GM21526 (cell line): Measurements from ENCODE around the gene SEMA4D.

Source experiments
- ATAC-seq: cut with Tn5 transposase; IDR thresholded peaks from one replicate; pipeline ENCODE4 v1.9.1; 2021; ENCODE audit warnings: moderate library complexity; ENCODE audit not compliant: unreplicated experiment, low FRiP score

Gene SEMA4D

DNA sequence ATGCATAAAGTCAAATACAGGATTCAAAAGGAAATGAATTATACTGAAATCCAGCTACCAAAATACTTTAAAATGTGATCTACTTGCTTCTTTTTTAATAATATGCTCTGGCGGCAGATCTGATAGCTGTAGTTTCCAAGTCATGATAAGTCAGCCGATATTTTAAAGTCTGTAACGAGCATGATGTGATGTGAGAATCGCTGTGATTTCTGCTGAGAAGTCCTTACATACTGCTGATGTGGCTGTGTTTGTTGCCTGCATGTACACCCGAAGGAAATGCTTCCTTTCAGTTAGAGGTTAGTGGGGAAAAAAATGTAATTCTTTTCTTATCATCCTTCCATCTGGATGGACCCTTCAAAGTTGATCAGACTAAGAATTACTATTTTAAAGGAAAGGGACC is 4.8 kb upstream of the SEMA4D start:
- ATAC-seq: no peak

DNA sequence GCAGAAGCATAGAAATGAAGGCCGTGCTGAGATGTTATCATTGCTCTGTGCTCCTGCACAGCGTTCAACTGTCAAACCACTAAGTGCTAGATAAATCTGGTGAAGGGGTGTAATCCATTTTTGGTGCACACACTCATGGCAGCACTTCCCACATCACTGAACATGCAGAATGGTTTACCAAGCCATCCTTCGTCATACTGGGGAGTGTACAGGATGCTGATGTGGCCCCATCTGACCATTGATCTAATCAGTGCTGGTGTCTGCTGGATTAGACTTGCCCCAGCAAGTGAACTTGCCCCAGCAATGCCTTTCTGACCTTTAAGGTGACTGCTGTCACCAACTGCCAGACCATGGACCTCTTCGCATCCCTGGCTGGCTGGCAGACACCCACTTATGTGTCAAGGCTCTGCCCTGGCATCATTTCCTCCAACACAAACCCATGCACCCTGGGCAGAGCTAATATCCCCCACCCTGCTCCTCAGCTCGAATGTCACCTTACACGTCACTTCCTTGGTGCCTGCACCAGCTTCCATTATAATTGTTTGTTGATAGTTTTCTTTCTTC is 4.2 kb upstream of the SEMA4D start:
- ATAC-seq: no peak

DNA sequence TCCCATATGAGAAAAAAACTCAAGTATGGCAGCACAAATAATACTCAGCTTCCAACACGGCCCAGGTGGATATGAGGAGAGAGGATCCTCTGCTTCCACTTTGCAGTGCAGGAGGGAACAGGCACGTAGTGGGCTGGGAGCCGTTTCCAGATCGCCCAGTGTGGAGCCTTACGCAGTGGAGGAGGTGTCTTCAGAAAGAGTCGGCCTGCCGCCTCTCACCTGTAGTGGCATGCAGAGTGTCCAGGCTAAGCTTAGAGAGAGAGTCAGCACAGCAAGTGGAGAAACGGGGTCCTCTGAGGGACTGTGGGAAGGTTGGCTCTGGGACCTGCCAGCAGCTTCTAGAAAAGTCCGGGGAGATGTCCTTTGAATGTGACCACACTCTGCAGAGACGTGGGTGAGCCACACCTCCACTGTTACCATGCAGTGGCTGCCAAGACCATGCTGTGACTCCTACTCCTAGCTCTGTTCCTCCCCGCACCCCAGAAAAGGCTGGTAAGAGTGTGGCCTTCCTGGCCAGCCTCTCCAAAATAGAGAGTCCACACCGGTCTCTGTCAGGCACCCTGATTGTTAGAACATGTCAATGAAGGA is 3.5 kb upstream of the SEMA4D start:
- no peak for ATAC-seq

DNA sequence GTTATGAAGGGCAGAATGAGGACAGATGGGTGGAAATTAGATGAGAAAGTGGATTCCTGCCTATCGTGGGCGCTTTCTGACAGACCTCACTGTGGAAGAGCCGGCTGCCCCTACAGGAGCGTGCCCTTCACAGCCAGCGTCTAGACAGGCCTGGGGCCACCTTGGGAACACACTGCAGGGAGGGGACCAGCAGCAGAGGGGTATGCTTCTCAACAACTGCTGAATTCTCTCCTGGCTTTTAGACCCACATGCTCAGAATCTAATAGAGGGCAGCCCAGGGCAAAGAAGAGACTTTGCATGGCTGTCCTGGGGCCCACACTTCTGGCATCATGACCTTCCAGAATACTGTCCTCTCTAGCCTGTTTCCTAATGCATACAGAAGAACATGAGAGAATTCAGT is 2.1 kb upstream of the SEMA4D start:
- no peak for ATAC-seq

DNA sequence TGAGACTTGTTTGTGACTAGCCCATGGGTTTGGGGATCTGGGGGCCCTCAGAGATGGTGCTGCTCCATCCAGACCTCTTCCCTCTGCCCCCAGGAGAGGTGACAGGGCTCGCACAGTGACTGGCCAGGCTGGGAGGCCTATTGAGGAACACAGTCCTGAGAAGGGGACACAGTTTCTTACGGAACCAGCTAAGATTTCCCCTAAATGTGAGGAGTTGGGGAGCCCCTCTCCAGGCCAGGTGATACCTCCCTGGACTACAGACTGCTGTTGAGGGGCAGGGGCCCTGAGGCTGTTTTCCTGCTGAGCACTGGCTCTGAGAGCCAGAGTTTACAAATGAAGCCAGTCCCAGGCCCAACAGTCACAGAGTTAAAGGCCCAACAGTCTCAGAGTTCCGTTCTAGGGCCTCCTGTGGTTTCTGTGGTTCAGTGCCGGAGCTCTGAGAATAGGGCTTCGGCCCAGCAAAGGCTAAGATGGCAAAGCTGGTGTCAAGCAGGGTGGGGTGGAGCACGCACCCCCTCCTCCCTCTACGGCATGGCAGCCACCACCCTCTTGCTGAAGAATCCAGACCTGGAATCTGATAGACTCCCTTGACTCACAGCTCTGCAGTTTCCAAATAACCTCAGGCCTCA is 1.1 kb upstream of the SEMA4D start:
- ATAC-seq: peak; percentile 35

DNA sequence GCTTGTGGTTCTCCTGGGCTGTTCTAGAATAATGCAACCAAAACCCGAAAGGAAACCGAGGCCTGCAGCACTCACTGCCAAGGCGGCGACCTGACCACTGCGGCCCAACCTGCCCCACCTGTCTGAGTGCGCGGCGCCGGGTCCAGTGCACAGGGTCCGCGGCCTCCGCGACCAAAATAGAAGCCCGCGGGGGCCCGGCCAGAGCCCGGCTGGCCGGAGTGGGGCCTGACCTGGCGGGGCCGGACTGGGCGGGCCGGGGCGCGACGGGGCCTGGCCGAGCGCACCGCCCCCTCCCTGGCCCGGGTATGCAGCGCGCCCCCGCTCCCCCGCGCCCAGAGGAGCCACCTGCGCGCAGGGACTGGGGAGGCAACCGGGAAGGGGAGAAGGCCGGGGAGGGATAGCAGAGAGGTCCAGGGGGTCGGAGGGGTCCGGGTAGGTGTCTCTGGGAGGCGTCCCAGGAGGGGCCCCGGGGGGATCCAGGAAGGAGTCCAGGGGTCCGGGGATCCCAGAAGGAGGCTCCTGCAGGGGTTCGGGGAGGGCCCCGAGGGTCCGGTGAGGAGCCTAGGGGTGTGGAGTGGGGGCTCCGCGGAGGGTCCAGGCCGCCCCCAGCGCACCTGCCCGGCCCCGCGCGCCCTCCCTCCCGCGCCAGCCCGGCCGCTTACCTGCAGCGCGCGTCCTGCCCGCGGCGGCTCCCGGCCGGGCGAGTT is 503 bp downstream of the SEMA4D start:
- peak; percentile 29 for ATAC-seq

DNA sequence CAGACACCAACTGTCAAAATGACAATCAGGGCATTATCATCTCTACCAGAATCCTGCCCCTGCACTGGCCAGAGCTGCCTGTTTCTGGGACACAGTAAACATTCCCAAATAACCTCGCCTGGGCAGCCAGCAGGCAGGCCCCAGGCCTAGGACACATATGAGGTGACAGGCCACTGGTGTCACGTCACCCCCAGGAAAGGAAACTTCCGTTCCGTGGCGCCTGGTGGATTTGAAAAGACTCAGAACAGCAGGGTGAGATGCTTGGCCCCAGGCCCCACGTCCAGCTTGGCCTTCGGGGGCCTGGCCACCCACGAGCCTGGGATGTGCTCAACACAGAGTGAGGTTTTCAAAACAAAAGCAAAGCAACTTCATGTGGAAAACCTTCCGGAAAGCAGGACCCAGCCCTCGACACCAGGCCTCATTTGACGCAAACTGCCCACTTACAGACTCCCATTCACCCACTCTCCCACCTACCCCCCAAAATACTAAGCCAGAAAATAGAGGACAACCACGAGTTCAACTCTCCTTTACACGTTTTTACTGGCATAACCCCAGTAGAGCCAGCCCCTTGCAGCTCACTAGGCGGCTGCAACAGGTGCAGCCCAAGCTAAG is 1.2 kb downstream of the SEMA4D start:
- ATAC-seq: no peak

DNA sequence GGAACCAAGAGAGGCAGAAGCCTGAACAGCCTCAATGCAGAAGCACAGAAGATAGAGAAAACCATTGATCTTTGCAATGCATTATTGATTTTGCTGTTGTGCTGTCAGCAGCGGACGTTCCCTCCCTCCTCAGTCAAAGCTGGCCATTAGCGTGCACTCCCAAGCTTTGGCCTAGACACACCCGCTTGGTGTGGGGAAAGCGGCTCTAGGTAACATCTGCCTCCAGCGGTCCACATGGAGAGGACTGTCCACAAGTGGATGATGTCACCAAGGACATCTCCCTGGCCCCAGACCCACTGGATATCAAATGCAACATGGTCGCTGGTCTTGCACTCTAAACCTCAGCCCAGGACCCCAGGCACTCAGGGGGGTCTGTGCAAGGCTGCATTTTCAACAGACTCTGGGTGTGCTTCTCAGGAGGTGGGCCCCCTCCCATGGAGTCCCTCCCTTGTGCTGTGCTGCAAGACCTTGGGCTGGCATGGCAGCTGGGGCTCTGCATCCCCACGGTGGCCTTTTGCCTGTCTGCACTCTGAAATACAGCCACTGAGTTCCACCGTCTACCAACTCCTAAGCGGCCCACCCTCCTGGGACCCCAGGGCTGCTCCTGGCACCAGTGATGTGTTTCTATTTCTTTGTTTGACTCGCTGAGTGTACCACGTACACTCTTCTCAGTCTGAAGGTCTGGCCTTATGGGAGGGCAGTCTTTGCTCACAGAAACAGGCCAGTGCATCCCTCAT is 1.9 kb downstream of the SEMA4D start:
- no peak for ATAC-seq

DNA sequence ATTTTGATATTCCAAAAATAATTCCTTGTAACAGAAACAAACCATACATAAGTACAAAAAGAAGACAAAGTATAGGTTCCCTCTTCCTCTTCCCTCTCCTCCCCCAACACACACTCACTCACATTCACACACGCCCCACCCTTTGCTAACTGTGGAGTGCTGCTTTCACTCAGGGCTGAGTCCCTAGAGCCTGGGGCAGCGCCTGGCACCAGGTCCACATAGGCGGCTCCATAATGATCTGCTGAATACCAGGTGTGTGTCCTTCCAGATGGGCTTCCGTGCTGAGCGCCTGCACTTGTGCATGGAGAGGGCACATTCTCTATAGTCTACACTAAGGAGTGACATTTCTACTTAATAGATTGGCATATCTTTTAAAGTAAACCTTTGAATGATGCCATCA is 3.7 kb downstream of the SEMA4D start:
- ATAC-seq: no peak

DNA sequence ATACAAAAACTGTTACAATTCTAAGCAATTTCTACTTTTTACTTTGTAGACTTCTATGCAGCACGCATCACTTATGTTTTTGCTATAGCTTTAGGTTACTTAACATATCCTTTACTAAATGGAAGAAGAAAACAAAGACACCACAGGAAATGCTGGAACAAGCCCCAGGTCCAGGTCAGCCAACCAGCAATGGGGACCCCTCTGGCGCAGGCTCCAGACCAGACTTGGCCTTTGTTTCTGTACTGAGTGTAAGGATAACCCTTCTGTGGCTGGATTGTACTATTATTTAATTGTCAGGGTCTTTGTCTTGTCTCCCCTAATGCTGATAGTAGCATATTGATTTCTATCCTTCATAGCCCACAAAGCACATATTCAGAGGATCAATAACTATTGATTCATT is 4.2 kb downstream of the SEMA4D start:
- ATAC-seq: no peak

DNA sequence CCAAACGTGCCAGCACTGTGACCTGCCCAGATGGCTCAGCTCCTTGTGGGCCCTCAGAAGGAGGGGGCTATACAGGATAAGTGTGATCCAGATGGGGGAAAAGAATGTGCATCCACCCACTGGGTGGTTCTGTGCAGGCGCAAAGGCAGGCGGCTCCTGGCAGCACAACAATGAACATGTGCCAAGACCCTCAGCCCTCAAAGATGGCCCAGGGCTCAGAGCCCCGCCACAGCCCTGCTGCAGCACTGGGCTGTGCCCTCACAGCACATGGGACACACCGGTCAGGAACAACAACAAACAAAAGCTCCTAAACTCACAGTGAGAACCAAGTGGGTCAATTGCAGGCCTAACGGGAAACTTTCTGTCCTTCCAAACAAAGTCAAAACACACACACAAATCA is 4.7 kb downstream of the SEMA4D start:
- ATAC-seq: no peak

DNA sequence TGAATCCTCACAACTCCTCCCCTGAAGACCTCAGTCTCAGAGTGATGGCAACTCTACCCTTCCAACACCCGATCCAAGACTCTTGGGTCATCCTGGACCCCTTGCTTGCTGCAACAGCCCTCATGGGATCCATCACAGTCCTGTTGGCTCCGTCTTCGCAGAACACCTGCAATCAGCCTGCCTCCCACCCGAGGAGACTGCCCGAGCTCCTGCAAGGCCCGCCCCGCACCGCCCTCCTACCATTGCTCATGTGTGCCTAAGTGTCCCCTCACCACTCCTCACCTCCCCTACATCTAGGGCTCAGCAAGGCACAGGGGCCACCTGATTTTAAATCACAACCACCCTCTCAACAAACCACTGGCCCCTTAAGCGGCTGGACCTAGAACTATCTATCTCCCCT is 5.3 kb downstream of the SEMA4D start:
- no peak for ATAC-seq

DNA sequence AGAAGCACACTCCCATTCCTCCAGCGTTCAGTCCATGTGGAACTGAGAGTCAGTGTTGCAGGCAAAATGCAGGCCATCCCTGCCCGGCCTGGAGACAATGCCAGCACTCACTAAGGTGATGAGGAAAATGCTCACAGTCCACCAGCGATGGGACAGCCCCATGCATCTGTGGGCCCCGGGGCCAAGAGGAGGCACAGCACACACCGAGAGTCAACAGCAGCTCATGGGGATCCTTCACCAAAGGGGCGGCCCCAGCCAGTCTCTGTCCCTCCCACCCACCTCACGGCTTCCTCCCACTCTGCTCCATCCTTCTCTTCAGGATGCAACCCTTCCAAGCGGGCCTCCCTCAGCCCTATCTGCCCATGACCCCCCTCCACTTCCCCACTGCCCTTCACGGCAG is 6.2 kb downstream of the SEMA4D start:
- ATAC-seq: no peak

DNA sequence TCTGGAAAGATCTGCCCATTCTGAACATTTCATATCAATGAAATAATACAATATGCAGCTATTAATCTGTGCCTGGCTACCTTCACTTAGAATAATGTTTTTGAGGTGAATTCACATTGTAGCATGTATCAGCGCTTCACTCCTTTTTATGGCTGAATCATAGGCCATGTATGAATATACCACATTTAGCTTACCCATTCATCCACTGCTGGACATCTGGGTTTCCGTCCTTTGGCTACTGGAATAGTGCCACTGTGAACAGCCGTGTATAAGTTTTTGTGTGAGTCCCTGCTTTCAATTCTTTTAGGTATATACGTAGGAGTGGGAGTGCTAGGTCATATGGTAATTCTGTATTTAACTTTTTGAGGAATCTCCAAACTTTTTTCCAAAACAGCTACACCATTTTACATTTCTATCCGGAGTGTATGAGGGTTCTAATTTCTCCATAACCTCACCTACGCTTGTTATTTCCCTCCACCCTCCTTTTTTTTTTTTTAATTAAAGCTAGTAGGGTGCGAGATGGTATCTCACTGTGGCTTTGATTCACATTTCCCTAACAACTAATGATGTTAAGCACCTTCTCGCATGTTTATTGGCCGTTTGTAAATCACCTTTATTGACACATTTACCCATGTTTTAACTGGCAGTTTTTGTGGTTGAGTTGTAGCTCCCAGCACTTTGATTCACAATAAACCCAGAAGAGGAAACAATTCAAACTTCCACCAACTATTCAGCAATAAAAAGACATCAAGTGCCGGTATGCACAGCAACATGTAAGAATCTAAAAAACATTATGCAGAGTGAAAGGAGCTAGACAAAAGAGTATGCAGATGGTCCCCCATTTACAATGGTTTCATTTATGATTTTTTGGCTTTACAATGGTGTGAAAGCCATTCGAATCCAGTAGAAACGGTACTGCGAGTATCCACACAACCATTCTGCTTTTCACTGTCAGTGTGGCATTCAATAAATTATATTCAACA is 8.1 kb downstream of the SEMA4D start:
- no peak for ATAC-seq

DNA sequence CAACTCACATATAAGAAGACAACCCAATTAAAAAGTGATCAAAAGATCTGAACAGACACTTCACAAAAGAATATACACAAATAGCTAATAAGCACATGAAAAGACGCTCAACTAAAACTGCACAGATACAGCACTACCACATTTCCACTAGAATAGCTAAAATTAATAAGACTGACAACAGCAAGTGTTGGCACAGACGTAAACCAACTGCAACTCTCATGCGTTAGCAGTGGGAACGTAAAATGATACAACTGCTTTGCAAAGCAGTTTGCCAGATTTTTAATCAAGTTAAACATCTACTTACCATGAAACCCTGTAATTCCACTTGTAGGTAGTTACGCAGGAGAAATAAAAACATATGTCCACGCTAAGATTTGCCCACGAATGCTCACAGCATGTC is 9.0 kb downstream of the SEMA4D start:
- no peak for ATAC-seq

DNA sequence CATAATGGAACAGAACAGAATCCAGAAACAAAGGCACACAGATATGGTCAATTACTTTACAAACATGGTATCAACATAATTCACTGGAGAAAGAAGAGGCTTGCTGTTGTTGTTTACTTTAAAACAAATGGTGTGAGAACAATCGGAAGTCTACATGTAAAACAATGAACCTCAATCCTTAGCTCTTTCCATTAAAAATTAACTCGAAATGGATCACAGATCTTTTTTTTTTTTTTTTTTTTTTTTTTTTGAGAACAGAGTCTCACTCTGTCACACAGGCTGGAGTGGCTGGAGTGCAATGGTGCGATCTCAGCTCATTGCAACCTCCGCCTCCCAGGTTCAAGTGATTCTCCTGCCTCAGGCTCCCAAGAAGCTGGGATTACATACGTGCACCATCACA is 9.8 kb downstream of the SEMA4D start:
- no peak for ATAC-seq

DNA sequence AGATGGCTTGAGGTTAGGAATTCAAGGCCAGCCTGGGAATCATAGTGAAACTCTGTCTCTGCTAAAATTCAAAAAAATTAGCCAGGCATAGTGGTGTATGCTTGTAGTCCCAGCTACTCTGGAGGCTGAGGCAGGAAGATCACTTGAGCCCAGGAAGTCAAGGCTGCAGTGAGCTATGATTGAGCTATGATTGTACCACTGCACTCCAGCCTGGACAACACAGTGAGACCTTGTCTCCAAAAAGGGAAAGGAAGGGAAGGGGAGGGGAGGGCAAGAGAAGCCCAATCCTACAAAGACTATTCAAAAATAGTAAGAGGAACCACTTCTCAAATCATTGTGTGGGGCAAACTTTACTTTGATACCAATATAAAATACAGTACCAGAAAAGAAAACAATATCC is 11.2 kb downstream of the SEMA4D start:
- no peak for ATAC-seq

DNA sequence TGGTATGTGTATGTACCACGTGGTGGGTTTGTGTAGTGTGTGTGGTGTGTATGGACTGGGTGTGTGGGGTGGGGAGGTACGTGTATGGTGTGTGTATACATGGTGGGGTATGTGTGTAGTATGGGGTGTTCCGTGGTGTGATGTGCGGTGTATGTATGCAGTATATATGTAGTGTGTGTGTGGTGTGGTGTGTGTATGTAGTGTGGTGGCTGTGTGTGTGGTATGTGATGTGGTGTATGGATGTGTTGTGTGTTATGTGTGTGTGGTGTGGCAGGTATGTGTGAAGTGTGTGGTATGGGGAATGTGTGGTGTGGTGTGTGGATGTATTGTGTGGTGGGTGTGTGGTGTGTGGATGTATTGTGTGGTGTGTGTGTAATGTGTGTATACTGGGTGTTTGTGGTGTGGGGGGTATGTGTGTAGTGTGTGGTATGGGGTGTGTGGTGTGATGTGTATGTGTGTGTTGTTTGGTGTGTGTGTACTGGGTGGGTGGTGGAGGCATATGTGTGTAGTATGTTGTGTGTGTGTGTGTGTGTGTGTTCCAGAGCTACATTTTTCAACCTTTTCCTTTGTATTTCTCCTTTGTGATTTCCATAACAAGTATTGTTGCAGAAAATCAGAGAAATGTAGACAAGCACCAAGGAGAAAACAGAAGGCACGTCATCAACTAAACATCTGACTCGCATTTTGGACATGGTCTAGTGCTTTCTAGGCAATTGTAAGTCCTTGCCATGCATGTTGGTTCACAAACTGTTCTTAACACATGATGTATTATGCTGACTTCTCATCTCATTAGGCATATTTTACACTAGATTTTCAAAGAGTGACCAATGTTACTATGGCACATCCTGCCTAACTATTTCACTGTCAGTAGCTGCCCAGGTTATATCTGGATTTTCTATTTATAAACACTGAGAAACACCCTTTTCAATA is 13.2 kb downstream of the SEMA4D start:
- no peak for ATAC-seq
